Naive thymus-derived CD4-positive, alpha-beta T cell (primary cell): ENCODE results near the gene MUTYH. TPM values are rescaled to one million over a fixed set of nuclear protein-coding genes. Genes with fewer than 3 reads are reported as not detected.

ENCODE experiments used
- ATAC-seq: fragments of 150-1000 bp; cut with Tn5 transposase; 2 replicates; pipeline ENCODE4 v1.10.0; 2021; ENCODE audit warnings: mild to moderate bottlenecking, moderate library complexity
- CTCF ChIA-PET: fragments of 350-600 bp; sonication (Branson Sonifier 250); formaldehyde crosslinking; loops from one replicate; lab custom pipeline; 2021; ENCODE audit warnings: antibody characterized with exemption; lab: Charles Lee
- POLR2A ChIA-PET: fragments of 350-600 bp; sonication (Branson Sonifier 250); formaldehyde crosslinking; loops from one replicate; lab custom pipeline; 2021; ENCODE audit warnings: antibody characterized with exemption, inconsistent platforms; lab: Charles Lee
- DNase-seq, 9 donors: peaks; one replicate each; pipeline versions ENCODE4 v3.0.0 to v3.0.0-alpha.2; 2020 to 2022; ENCODE audit warnings: mixed read lengths in 1 of 9
- H3K27ac ChIP-seq: one replicate; pipeline ENCODE4 v1.7.0; 2013; ENCODE audit warnings: mild to moderate bottlenecking, low read depth, low read length, moderate library complexity
- H3K27me3 ChIP-seq, 2 donors: one replicate each; pipeline ENCODE4 v1.7.0; 2013; ENCODE audit warnings: low read length in 2 of 2, mild to moderate bottlenecking in 2 of 2, moderate library complexity in 2 of 2; ENCODE audit not compliant: control insufficient read depth in 2 of 2, insufficient read depth in 2 of 2
- H3K36me3 ChIP-seq, 3 experiments: 1 replicate in 2 of 3; 2 replicates in 1 of 3; pipeline ENCODE4 v1.7.0; 2013; ENCODE audit warnings: low read length in 3 of 3, mild to moderate bottlenecking in 3 of 3, moderate library complexity in 1 of 3; ENCODE audit not compliant: insufficient read depth in 3 of 3, control insufficient read depth in 2 of 3
- H3K4me1 ChIP-seq, 2 donors: one replicate each; pipeline ENCODE4 v1.7.0; 2013; ENCODE audit warnings: low read length in 2 of 2, mild to moderate bottlenecking in 2 of 2, moderate library complexity in 1 of 2; ENCODE audit not compliant: control insufficient read depth in 2 of 2, insufficient read depth in 2 of 2
- H3K4me3 ChIP-seq: 2 replicates; pipeline ENCODE4 v1.7.0; 2013; ENCODE audit warnings: mild to moderate bottlenecking, low read length
- H3K9me3 ChIP-seq, 3 experiments: 1 replicate in 2 of 3; 2 replicates in 1 of 3; pipeline ENCODE4 v1.7.0; 2013; ENCODE audit warnings: low read length in 3 of 3; ENCODE audit not compliant: control insufficient read depth in 2 of 3
- H3K27ac Mint-ChIP-seq, 9 donors: one replicate each; pipeline ENCODE4 v1.8.0; 2020 to 2022; ENCODE audit warnings: mixed read lengths in 9 of 9, mild to moderate bottlenecking in 8 of 9, moderate library complexity in 5 of 9, inconsistent platforms in 2 of 9
- H3K27me3 Mint-ChIP-seq, 5 donors: one replicate each; pipeline ENCODE4 v1.8.0; 2021 to 2022; ENCODE audit warnings: mixed read lengths in 5 of 5, mild to moderate bottlenecking in 1 of 5
- H3K36me3 Mint-ChIP-seq, 5 donors: one replicate each; pipeline ENCODE4 v1.8.0; 2020 to 2022; ENCODE audit warnings: mixed read lengths in 5 of 5, mild to moderate bottlenecking in 3 of 5, inconsistent platforms in 1 of 5
- H3K4me1 Mint-ChIP-seq, 7 donors: one replicate each; pipeline ENCODE4 v1.8.0; 2020 to 2022; ENCODE audit warnings: mixed read lengths in 7 of 7, mild to moderate bottlenecking in 3 of 7, inconsistent platforms in 1 of 7
- H3K4me3 Mint-ChIP-seq, 10 donors: one replicate each; pipeline ENCODE4 v1.8.0; 2020 to 2022; ENCODE audit warnings: mild to moderate bottlenecking in 10 of 10, mixed read lengths in 10 of 10, moderate library complexity in 6 of 10, inconsistent platforms in 2 of 10
- H3K9me3 Mint-ChIP-seq, 11 donors: one replicate each; pipeline ENCODE4 v1.8.0; 2020 to 2022; ENCODE audit warnings: mixed read lengths in 11 of 11, mild to moderate bottlenecking in 4 of 11, inconsistent platforms in 1 of 11, moderate library complexity in 1 of 11
- intact Hi-C, 2 donors: fragments of 100-400 bp; cut with micrococcal nuclease; formaldehyde crosslinking; loops; one replicate each; pipeline ENCODE4 v1.15.1; 2023
- polyA plus RNA-seq, 2 donors: library from polyadenylated mRNA; unstranded; fragments of 300-500 nt; fragmentation: Illumina TruSeq; gene quantifications; one replicate each; pipeline ENCODE4 v1.2.3, GENCODE V29; 2021
- total RNA-seq, 6 experiments: library from RNA in 5 of 6; stranded (reverse) in 5 of 6; gene quantifications; 1 replicate in 5 of 6; 2 replicates in 1 of 6; pipeline ENCODE4 v1.2.3 and lab custom pipeline; 2021 to 2026

Gene MUTYH
- total and polyA plus RNA-seq, 7 experiments from 2014 or later: 17.7 to 85.4 (median 59.1) TPM

GRCh38 chr1:45355683-45356082 is 15.4 kb upstream of the MUTYH start:
- POLR2A ChIA-PET: no interaction called here
- H3K27me3 ChIP-seq: no peaks in the 10 kb centered on the region
- ATAC-seq (no peak), DNase-seq (no peak)
- Mint-ChIP-seq H3K4me3 (no peak overlapping the region), H3K36me3 (peaks cover 0 to 8% (median 0%) of the 10 kb centered on the region in 5 donors), H3K4me1 (peaks cover 5 to 9% (median 5%) of the 10 kb centered on the region in 7 donors), H3K27ac (no peak overlapping the region), H3K9me3 (peaks cover 0 to 2% (median 0%) of the 10 kb centered on the region in 11 donors), H3K27me3 (no peaks in the 10 kb centered on the region)
- intact Hi-C loops: no loop called here
- no peak overlapping the region for H3K27ac ChIP-seq
- no peaks in the 10 kb centered on the region for H3K4me1 ChIP-seq
- CTCF ChIA-PET: interaction anchor here (0.6 kb wide), 1 partner anchor 227 kb away, joined by 4 read pairs; no protein-coding TSS in a partner anchor
- H3K9me3 ChIP-seq: no peaks in the 10 kb centered on the region
- no peaks in the 10 kb centered on the region for H3K36me3 ChIP-seq
- H3K4me3 ChIP-seq: no peak overlapping the region

- ATAC-seq (no peak), DNase-seq (no peak)
- peaks cover 1 to 6% (median 1%) of the 10 kb centered on the region in 7 donors for H3K4me1 Mint-ChIP-seq
- intact Hi-C loops: no loop called here
- H3K9me3 Mint-ChIP-seq: peaks cover 0 to 2% (median 0%) of the 10 kb centered on the region in 11 donors
- POLR2A ChIA-PET: no interaction called here
- no peaks in the 10 kb centered on the region for H3K27me3 Mint-ChIP-seq
- H3K4me3 ChIP-seq: no peak overlapping the region
- no peaks in the 10 kb centered on the region for H3K9me3 ChIP-seq
- no peak overlapping the region for H3K27ac ChIP-seq
- no peaks in the 10 kb centered on the region for H3K27me3 ChIP-seq
- no peaks in the 10 kb centered on the region for H3K4me1 ChIP-seq
- H3K36me3 Mint-ChIP-seq: peaks cover 0 to 8% (median 0%) of the 10 kb centered on the region in 5 donors
- no peak overlapping the region for H3K4me3 Mint-ChIP-seq
- no peak overlapping the region for H3K27ac Mint-ChIP-seq
- CTCF ChIA-PET: interaction anchor here (0.7 kb wide), 1 partner anchor 153 kb away, joined by 3 read pairs; no protein-coding TSS in a partner anchor
- H3K36me3 ChIP-seq: no peaks in the 10 kb centered on the region
These were observed 14.6 kb upstream of the MUTYH start for GRCh38 chr1:45354838-45355237.

GRCh38 chr1:45353685-45354084 is 13.4 kb upstream of the MUTYH start:
- Histone ChIP-seq H3K27me3 (no peaks in the 10 kb centered on the region), H3K4me1 (no peaks in the 10 kb centered on the region), H3K9me3 (no peaks in the 10 kb centered on the region), H3K27ac (no peak overlapping the region), H3K4me3 (no peak overlapping the region), H3K36me3 (no peaks in the 10 kb centered on the region)
- Mint-ChIP-seq H3K27me3 (no peaks in the 10 kb centered on the region), H3K36me3 (peaks cover 0 to 8% (median 0%) of the 10 kb centered on the region in 5 donors), H3K4me1 (peaks cover 0 to 6% (median 0%) of the 10 kb centered on the region in 7 donors), H3K9me3 (peaks cover 0 to 2% (median 0%) of the 10 kb centered on the region in 11 donors), H3K4me3 (no peak overlapping the region), H3K27ac (no peak overlapping the region)
- intact Hi-C loops: no loop called here
- DNase-seq (no peak), ATAC-seq (no peak)
- ChIA-PET CTCF (interaction anchor here (0.7 kb wide), 1 partner anchor 10 kb away, joined by 3 read pairs; no protein-coding TSS in a partner anchor), POLR2A (interaction anchor here (1.8 kb wide), 1 partner anchor 13 kb away, joined by 6 read pairs; the partner anchor contains the start of genes MUTYH and TOE1)

DNA sequence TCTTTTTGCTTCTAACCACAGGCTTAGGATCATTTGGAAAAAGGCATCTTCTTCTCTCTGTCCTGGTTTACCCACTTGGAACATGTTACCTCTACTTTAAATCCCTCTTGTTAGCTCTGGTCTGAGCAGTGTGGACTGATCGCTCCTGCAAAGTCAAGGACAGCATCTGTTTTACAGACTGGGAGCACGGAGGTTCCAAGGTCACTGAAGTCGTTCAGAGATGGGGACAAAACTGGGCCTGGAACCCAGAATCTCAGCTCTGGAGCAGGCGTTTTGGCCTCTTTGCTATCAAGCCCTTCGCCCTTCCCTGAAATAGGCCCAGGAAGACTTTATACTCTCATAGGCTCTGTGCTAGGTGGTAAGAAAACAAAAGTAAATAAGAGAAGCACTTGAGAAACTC is 11.3 kb upstream of the MUTYH start:
- Mint-ChIP-seq H3K4me3 (no peak overlapping the region), H3K4me1 (peaks cover 0 to 9% (median 0%) of the 10 kb centered on the region in 7 donors), H3K27ac (no peak overlapping the region), H3K27me3 (no peaks in the 10 kb centered on the region), H3K9me3 (no peaks in the 10 kb centered on the region), H3K36me3 (peaks cover 0 to 6% (median 0%) of the 10 kb centered on the region in 5 donors)
- CTCF ChIA-PET: no interaction called here
- POLR2A ChIA-PET: interaction anchor here (2.6 kb wide), 1 partner anchor 11 kb away, joined by 7 read pairs; the partner anchor contains the start of genes MUTYH and TOE1
- Histone ChIP-seq H3K27me3 (no peaks in the 10 kb centered on the region), H3K27ac (no peak overlapping the region), H3K36me3 (peaks cover 0 to 4% (median 0%) of the 10 kb centered on the region in 3 experiments), H3K9me3 (no peaks in the 10 kb centered on the region), H3K4me1 (no peaks in the 10 kb centered on the region), H3K4me3 (no peak overlapping the region)
- DNase-seq: no peak
- intact Hi-C loops: no loop called here
- ATAC-seq: no peak

- no peak overlapping the region for H3K27ac ChIP-seq
- ChIA-PET POLR2A (interaction anchor here (0.9 kb wide), 2 partner anchors 9 to 149 kb away, joined by 3 read pairs; partner anchors contain the start of genes MUTYH and TOE1), CTCF (no interaction called here)
- Mint-ChIP-seq H3K4me3 (no peak overlapping the region), H3K27ac (peak overlapping the region in 6 of 9 donors; percentile 36 to 85 (median 62)), H3K4me1 (peaks cover 0 to 9% (median 0%) of the 10 kb centered on the region in 7 donors), H3K9me3 (no peaks in the 10 kb centered on the region), H3K27me3 (no peaks in the 10 kb centered on the region), H3K36me3 (peaks cover 0 to 10% (median 0%) of the 10 kb centered on the region in 5 donors)
- no peaks in the 10 kb centered on the region for H3K4me1 ChIP-seq
- H3K9me3 ChIP-seq: no peaks in the 10 kb centered on the region
- H3K4me3 ChIP-seq: no peak overlapping the region
- no peaks in the 10 kb centered on the region for H3K27me3 ChIP-seq
- DNase-seq (no peak), ATAC-seq (no peak)
- intact Hi-C loops: no loop called here
- peaks cover 0 to 27% (median 6%) of the 10 kb centered on the region in 3 experiments for H3K36me3 ChIP-seq
These were observed 8.9 kb upstream of the MUTYH start for GRCh38 chr1:45348966-45349677.

GRCh38 chr1:45348609-45348965 is 8.3 kb upstream of the MUTYH start:
- ATAC-seq: no peak

More at GRCh38 chr1:45348609-45348965, 8.3 kb upstream of the MUTYH start:
- no peaks in the 10 kb centered on the region for H3K9me3 Mint-ChIP-seq
- Histone ChIP-seq H3K36me3 (peaks cover 2 to 33% (median 6%) of the 10 kb centered on the region in 3 experiments), H3K4me1 (no peaks in the 10 kb centered on the region), H3K27ac (no peak overlapping the region), H3K27me3 (no peaks in the 10 kb centered on the region), H3K9me3 (no peaks in the 10 kb centered on the region), H3K4me3 (no peak overlapping the region)
- H3K27me3 Mint-ChIP-seq: no peaks in the 10 kb centered on the region
- H3K4me3 Mint-ChIP-seq: no peak overlapping the region
- H3K27ac Mint-ChIP-seq: peak overlapping the region in 6 of 9 donors; percentile 36 to 85 (median 52)
- POLR2A ChIA-PET: interaction anchor here (0.6 to 0.9 kb wide), 4 partner anchors 8 to 174 kb away, joined by 3 read pairs; partner anchors contain the start of genes MUTYH and TOE1
- intact Hi-C loops: no loop called here
- H3K36me3 Mint-ChIP-seq: peaks cover 0 to 12% (median 0%) of the 10 kb centered on the region in 5 donors
- CTCF ChIA-PET: interaction anchor here (0.8 to 1.2 kb wide), 2 partner anchors 11 to 144 kb away, joined by 3 to 4 read pairs; no protein-coding TSS in a partner anchor
- no peak for DNase-seq
- H3K4me1 Mint-ChIP-seq: peaks cover 0 to 9% (median 0%) of the 10 kb centered on the region in 7 donors
